HG02623 (cell line): Measurements from ENCODE around the gene MAMDC4.
"Not testable (repeated sequence)": the region's sequence is repeated elsewhere in the genome, so short reads cannot be mapped to it uniquely, and the experiment has no call there.

Source experiments
- ATAC-seq: cut with Tn5 transposase; IDR thresholded peaks from one replicate; pipeline ENCODE4 v1.9.1; 2021; ENCODE audit warnings: moderate library complexity; ENCODE audit not compliant: unreplicated experiment

The MAMDC4 gene

DNA sequence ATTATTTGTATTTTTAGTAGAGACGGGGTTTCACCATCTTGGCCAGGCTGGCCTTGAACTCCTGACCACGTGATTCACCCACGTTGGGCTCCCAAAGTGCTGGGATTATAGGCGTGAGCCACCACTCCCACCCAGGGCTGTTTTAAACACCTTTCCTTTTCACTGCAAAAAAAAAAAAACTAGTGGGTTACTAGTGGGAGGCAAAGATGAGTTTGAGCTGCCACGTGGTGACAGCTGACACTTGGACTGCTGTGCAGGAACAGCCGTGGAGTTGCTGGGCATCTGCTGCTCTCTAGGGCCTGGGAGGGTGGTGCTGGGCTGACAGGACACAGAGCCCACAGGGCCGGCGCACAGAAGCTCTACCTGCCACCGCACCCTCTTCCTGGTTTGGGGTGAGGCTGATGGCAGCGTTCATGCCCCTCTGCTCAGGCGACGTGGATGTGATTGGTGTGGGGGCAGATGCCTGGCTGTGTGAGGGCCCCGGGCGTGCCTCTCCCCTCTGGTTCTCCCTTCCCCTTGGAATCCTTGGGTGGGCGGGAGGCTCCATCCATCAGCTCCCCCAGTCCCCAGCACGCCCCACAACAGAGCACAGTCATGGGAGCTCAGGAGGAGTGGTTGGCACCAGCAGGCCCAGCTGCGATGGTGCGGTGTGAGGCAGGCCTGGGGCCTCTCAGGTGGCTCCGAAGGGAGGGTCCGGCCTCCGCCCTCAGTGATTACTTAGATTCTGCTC, 27.5 kb upstream of the MAMDC4 start:
- ATAC-seq, result no peak

- ATAC-seq, result no peak
Measured at GRCh38 chr9:136825295-136826187, 26.6 kb upstream of the MAMDC4 start.

DNA sequence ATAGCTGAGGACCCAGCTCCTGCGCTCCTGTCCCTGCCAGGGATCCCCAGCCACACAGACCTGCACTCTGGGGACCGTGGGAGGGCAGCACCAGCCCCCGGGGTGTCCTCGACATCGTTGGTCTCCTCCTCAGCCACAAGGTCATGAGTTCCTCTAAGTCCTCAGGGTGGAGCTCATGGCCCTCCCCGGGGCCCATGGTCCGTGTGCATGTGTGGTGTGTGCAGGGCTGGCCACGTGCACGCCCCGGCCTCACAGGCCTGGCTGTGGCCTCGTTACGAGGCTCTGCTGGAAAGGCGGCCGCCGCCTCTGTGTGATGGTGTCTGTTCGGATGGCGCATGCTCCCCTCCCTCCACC, 26.0 kb upstream of the MAMDC4 start:
- no peak for ATAC-seq

- no peak for ATAC-seq
Measured at GRCh38 chr9:136826703-136827582, 25.2 kb upstream of the MAMDC4 start.

GRCh38 chr9:136827794-136828473, 24.2 kb upstream of the MAMDC4 start:
- no peak for ATAC-seq

DNA sequence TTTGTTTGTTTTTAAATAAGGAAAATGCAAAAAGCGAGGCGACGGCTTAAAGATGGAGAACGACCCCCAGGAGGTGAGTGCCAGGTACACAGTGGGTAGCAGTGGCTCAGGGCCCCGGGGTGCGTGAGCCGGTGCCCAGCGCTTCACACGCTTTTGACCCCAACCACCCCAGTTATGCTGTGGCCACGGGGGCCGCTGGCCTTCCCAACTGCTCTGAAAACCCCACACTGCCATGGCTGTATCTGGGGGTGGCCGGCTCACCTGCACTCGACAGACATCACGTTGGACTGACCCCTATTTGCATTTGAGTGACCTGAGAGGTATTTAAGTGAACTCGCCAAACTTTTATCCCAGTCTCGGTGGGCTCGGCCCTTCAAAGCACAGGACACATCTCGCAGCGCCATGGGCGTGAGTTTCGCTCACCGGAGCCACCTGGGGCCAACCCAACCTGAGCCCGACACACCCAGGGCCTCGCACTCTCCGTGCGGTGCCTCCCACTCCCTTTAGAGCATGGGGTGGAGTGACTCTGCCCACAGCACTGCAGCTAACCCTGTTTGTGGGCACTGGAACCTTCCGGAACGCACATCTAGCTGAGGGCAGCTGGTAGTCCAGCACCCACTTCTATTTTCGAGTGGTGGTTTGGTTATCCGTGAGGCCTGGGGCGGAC, 23.5 kb upstream of the MAMDC4 start:
- no peak for ATAC-seq

- no peak for ATAC-seq
Measured at GRCh38 chr9:136829412-136829811, 22.7 kb upstream of the MAMDC4 start.

DNA sequence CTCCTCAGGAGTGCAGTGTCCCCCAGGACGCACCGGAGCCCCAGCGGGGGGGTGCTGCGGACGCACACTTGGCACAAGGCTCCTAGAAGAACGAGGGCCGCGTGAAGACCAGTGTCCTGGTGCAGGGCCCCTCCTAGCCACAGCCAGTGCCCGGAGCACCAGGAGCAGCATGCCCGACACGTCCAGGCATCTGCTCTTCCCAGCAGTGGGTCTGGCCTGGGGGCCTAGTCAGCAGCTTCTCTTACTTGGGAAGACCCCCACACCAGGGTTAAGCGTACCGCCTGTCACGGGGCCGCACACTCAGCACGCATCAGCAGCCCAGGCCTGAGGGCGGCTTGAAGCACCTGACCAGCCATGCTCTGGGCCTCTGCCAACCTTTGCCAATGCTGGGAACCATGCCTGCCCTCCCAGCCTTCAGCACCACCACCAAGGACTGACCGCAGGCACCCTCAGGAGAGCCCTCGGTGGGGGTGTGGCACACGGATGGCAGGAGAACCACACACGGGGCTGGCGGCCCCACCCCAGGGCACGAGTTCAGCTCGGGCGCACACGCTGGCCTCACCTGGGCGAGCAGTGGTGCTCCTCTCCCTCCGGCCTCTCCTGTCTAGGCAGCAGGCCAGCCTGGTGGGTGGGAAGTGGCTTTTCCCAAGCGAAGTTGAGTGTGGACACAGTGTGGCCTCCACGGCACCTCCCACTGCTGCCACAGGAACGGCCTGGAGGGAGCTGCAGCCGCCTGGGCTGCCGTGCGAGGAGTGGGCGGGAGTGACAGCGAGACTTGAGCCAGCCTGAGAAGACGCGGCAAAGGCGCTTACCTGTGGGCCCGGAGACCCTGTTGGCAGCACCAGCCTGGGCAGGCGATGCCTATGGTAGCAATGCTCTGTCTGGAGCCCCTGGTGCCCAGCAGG, 21.9 kb upstream of the MAMDC4 start:
- no peak for ATAC-seq

- ATAC-seq, result no peak
Measured at GRCh38 chr9:136831002-136831719, 21.0 kb upstream of the MAMDC4 start.

DNA sequence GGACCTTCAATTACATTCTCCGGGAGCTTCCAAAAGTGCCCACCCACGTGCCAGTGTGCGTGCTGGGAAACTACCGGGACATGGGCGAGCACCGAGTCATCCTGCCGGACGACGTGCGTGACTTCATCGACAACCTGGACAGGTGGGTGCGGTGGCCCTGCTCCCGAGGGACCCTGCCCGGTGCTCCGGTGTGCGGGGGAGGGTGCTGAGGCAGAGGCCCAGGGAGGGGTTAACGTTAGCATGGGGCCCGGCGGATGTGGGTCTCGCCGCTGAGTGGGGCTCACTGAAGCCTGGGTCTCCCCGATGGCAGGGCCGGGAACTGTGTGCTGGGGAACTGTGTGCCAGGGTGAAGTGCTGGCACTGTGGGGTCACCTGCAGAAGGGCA, 20.4 kb upstream of the MAMDC4 start:
- ATAC-seq, result no peak

GRCh38 chr9:136832581-136832980, 19.6 kb upstream of the MAMDC4 start:
- no peak for ATAC-seq

DNA sequence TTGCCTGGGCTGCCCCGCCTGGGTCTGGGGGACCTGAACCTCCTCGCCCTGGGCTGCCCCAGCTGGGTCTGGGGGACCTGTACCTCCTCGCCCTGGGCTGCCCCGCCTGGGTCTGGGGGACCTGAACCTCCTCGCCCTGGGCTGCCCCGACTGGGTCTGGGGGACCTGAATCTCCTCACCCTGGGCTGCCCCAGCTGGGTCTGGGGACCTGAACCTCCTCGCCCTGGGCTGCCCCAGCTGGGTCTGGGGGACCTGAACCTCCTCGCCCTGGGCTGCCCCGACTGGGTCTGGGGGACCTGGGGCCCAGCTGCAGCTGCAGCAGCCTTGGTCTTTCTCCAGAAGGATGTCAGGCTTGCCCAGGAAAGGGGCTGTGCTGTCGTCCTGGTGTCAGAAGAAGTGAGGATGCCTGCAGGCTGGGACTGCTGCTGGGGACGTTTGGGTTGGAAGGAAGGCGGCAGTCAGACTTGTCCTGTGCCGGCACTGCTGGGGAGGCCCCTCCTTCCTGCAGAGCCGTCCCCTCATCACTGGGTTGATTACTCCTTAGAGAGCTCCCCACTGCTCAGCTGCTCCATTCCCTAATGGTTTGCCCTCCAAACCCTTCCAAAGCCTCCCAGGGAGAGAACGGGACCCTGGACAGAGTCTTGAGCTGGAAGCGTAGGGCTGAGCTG, 18.6 kb upstream of the MAMDC4 start:
- not testable (repeated sequence) for ATAC-seq

GRCh38 chr9:136835162-136835931, 16.8 kb upstream of the MAMDC4 start:
- ATAC-seq, result no peak

- ATAC-seq, result no peak
Measured at GRCh38 chr9:136835932-136836904, 15.9 kb upstream of the MAMDC4 start.

DNA sequence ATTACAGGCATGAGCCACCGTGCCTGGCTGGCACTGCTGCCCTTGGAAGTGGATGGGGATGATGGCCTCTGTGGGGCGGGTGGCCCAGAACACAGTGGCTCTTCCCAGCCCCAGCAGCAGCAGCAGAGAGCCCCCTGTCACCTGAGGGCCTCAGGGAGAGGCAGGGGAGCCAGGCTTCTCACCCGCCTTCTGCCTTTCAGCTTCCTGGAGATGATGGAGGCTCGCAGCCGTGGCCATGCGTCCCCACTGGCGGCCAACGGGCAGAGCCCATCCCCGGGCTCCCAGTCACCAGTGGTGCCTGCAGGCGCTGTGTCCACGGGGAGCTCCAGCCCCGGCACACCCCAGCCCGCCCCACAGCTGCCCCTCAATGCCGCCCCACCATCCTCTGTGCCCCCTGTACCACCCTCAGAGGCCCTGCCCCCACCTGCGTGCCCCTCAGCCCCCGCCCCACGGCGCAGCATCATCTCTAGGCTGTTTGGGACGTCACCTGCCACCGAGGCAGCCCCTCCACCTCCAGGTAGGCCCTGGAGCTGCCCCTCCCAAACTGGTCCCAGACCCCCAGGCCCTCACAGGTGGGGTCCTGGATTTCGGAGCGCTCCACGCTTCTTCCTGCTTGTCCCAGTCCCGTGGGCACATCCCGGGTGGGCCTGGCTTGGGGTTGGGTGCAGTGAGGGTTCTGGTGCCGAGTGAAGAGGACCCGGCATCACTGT, 14.8 kb upstream of the MAMDC4 start:
- ATAC-seq, result no peak
